Uterus (tissue), 2 donors: ENCODE data around the gene TSPAN9.

ENCODE experiments used
- CTCF ChIP-seq, 4 experiments: fragments of 200-600 bp in 2 of 4; fragments of 450-650 bp in 2 of 4; sonication (generic) in 2 of 4; IDR thresholded peaks; one replicate each; pipeline ENCODE4 v1.5.1; 2016 to 2019; ENCODE audit warnings: antibody characterized with exemption in 4 of 4, mild to moderate bottlenecking in 2 of 4, moderate library complexity in 1 of 4
- POLR2A ChIP-seq, 2 donors: fragments of 450-650 bp; IDR thresholded peaks; one replicate each; pipeline ENCODE4 v1.6.1; 2016; ENCODE audit warnings: antibody characterized with exemption in 2 of 2, mild to moderate bottlenecking in 1 of 2, moderate library complexity in 1 of 2

- TF ChIP-seq POLR2A (IDR thresholded peaks at IDR 0.05) (no peak), CTCF (IDR thresholded peaks at IDR 0.05) (no peak)
These were observed 78.7 kb downstream of the TSPAN9 start for GRCh38 chr12:3155702-3156370.
